Measurements from ENCODE around the gene ATP11A. TPM values are rescaled to one million over a fixed set of nuclear protein-coding genes. Genes with fewer than 3 reads are reported as not detected.

Gene ATP11A
- total and polyA plus RNA-seq, 10 of the 15 experiments (the other 5 are each of a cell fraction or from before 2014, with no cell fraction given) = 1.4 to 69.6 (median 14.4) TPM

- Histone ChIP-seq H3K9ac (ENCODE audit: control insufficient read depth, insufficient read depth, low read length) (no peak overlapping the region), H3K36me3 (ENCODE audit: control insufficient read depth in 2 of 2, insufficient read depth in 2 of 2, low read length in 1 of 2) (peaks cover 0 to 9% of the 10 kb centered on the region in 2 experiments; a peak in 2 of 4 replicates), H3K27me3 (replicated peaks in 1 of 2; ENCODE audit: control insufficient read depth in 2 of 2, insufficient read depth in 2 of 2, low read length in 1 of 2) (no peaks in the 10 kb centered on the region), H2AFZ (ENCODE audit: control insufficient read depth, low read depth, low read length) (no peak overlapping the region), H3K4me3 (no peak overlapping the region), H3K27ac (ENCODE audit: control insufficient read depth, insufficient read depth) (no peak overlapping the region), H3K4me2 (ENCODE audit: control insufficient read depth, insufficient read depth) (no peak overlapping the region), H3K79me2 (ENCODE audit: control insufficient read depth, insufficient read depth, low read length) (peaks cover 15% of the 10 kb centered on the region), H3K4me1 (ENCODE audit: control insufficient read depth, insufficient read depth, low read length) (peaks cover 17% of the 10 kb centered on the region), H3K9me3 (replicated peaks; ENCODE audit: control insufficient read depth, insufficient read depth, low read length) (no peaks in the 10 kb centered on the region), H4K20me1 (ENCODE audit: control insufficient read depth, insufficient read depth) (no peaks in the 10 kb centered on the region)
- SMC1A ChIA-PET (ENCODE audit: uncharacterized antibody, unreplicated experiment) = no interaction called here
- 93% methylated on average over 10 of the region's 10 CpGs for WGBS (ENCODE audit: insufficient coverage, insufficient replicate concordance, low lambda C conversion rate, missing lambda C conversion rate)
- no peak for TF ChIP-seq RB1 (IDR thresholded peaks at IDR 0.05; ENCODE audit: borderline replicate concordance)
- no peak for TF ChIP-seq IKZF2 (IDR thresholded peaks at IDR 0.05)
- no peak for TF ChIP-seq POLR2AphosphoS5 (IDR thresholded peaks at IDR 0.05; ENCODE audit: low read length)
- no peak for TF ChIP-seq HCFC1 (IDR thresholded peaks at IDR 0.05; ENCODE audit: low read length)
- no peak for TF ChIP-seq HDAC6 (IDR thresholded peaks at IDR 0.05; ENCODE audit: unreplicated experiment)
- TF ChIP-seq MTA2 (IDR thresholded peaks at IDR 0.05; ENCODE audit: low read depth) = no peak
- TF ChIP-seq SMC3 (IDR thresholded peaks at IDR 0.05; ENCODE audit: borderline replicate concordance, low read length) = no peak
- no peak for TF ChIP-seq MXI1 (IDR thresholded peaks at IDR 0.05; ENCODE audit: low read depth, low read length)
- no peak for TF ChIP-seq CUX1 (IDR thresholded peaks at IDR 0.05; ENCODE audit: insufficient replicate concordance, low read depth, low read length)
- no peak for TF ChIP-seq TBL1XR1 (IDR thresholded peaks at IDR 0.05; ENCODE audit: low read depth, low read length)
- TF ChIP-seq SREBF2 (IDR thresholded peaks at IDR 0.05; ENCODE audit: low read length) = no peak
- TF ChIP-seq HSF1 (IDR thresholded peaks at IDR 0.05; ENCODE audit: low read depth, low read length) = no peak
- TF ChIP-seq FOS (IDR thresholded peaks at IDR 0.05; ENCODE audit: borderline replicate concordance, extremely low read depth, insufficient read length) = no peak
- no peak for TF ChIP-seq PAX5 (IDR thresholded peaks at IDR 0.05; ENCODE audit: borderline replicate concordance, low read depth, low read length)
- no peak for TF ChIP-seq BHLHE40 (IDR thresholded peaks at IDR 0.05; ENCODE audit: borderline replicate concordance in 1 of 2, low read depth in 2 of 2, low read length in 1 of 2)
- TF ChIP-seq ZSCAN29 (IDR thresholded peaks at IDR 0.05) = no peak
- TF ChIP-seq CBX5 (IDR thresholded peaks at IDR 0.05; ENCODE audit: low read depth) = no peak
- RAD21 ChIA-PET (ENCODE audit: unreplicated experiment) = no interaction called here
- FAIRE-seq (no peak), DNase-seq (ENCODE audit: low read depth, low spot score) (no peak), ATAC-seq (no peak)
- CTCF ChIA-PET = no interaction called here
- in situ Hi-C loops (cut with MboI) (no loop called here), intact Hi-C loops (cut with micrococcal nuclease; ENCODE audit: unreplicated experiment) (no loop called here)
- POLR2A ChIA-PET = no interaction called here
- no TSS peak for BruUV-seq (replicated peaks)
These were observed 82.7 kb downstream of the ATP11A start for GRCh38 chr13:112772539-112772909.

Measured in GM12878 (cell line).